Suprapubic skin (tissue), 4 donors: ENCODE data around the gene CAPN11. TPM values are rescaled to one million over a fixed set of nuclear protein-coding genes. Genes with fewer than 3 reads are reported as not detected.
A peak's percentile ranks its signal among the peaks of the same experiment; 100 is the strongest.
"Not testable (repeated sequence)": the region's sequence is repeated elsewhere in the genome, so short reads cannot be mapped to it uniquely, and the experiment has no call there.

Experiments
- DNase-seq, 2 donors: peaks; one replicate each; pipeline ENCODE4 v3.0.0-alpha.2; 2019; ENCODE audit warnings: low spot score in 2 of 2
- H3K27ac ChIP-seq: fragments of 200-600 bp; sonication (generic); one replicate; pipeline ENCODE4 v1.5.1; 2019
- H3K27me3 ChIP-seq: fragments of 200-600 bp; sonication (generic); one replicate; pipeline ENCODE4 v1.5.1; 2019
- H3K36me3 ChIP-seq: fragments of 200-600 bp; sonication (generic); one replicate; pipeline ENCODE4 v1.5.1; 2019
- H3K4me1 ChIP-seq: fragments of 200-600 bp; sonication (generic); one replicate; pipeline ENCODE4 v1.5.1; 2019
- H3K4me3 ChIP-seq: fragments of 200-600 bp; sonication (generic); one replicate; pipeline ENCODE4 v1.5.1; 2019; ENCODE audit warnings: mild to moderate bottlenecking
- H3K9me3 ChIP-seq: fragments of 200-600 bp; sonication (generic); one replicate; pipeline ENCODE4 v1.5.1; 2019
- EP300 ChIP-seq: sonication (generic); formaldehyde crosslinking; IDR thresholded peaks from one replicate; pipeline ENCODE4 v1.6.1; 2017; ENCODE audit warnings: antibody characterized with exemption
- POLR2A ChIP-seq, 2 donors: fragments of 450-650 bp; IDR thresholded peaks; one replicate each; pipeline ENCODE4 v1.6.1; 2017; ENCODE audit warnings: antibody characterized with exemption in 2 of 2, mild to moderate bottlenecking in 2 of 2, moderate library complexity in 2 of 2
- POLR2AphosphoS5 ChIP-seq, 3 donors: sonication (generic); formaldehyde crosslinking; IDR thresholded peaks; one replicate each; pipeline ENCODE4 v1.6.1; 2017; ENCODE audit warnings: antibody characterized with exemption in 3 of 3
- WGBS: methylation state at CpG from one replicate; pipeline ENCODE4 v1.1.5; 2018; 5-methylcytosine and 5-hydroxymethylcytosine counted together
- total RNA-seq, 4 donors: library from RNA; depleted of rRNA; stranded (reverse); fragments of >200 nt; gene quantifications; one replicate each; pipeline ENCODE4 v1.1.0, GENCODE V29; 2016
- TF ChIP-seq, protein P1 (sequence below), 2 donors: fragments of 200-600 bp in 1 of 2; fragments of 450-650 bp in 1 of 2; sonication (generic) in 1 of 2; IDR thresholded peaks; one replicate each; pipeline ENCODE4 v1.5.1; 2016 to 2019; ENCODE audit warnings: antibody characterized with exemption in 2 of 2, mild to moderate bottlenecking in 1 of 2, moderate library complexity in 1 of 2

Gene CAPN11
- total RNA-seq, 4 donors from 2014 or later = 0.45 to 2.5 (median 1.2) TPM

DNA sequence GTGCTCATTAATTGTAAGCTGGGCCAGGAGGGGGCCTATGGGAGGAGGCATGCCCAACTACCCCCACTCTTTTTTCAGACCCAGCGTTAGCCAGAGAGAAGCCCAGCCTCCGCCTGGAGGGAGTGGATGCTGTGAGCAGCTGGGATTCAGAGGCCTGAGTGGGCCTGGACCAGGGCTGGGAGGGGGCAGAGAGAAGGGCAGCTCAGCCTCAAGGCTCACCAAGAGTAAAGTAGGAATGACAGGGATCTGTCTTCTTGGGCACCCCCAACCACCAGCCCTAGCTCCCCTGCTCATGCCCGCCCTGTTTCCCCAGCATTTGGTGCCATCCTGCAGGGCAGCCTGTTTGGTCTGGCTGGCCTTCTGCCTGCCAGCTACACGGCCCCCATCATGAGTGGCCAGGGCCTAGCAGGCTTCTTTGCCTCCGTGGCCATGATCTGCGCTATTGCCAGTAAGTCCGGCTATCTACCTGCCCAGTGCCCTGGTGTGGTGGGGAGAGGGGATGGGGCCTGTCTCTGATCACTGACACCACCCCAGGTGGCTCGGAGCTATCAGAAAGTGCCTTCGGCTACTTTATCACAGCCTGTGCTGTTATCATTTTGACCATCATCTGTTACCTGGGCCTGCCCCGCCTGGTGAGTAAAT, 71.5 kb downstream of the CAPN11 start:
- H3K4me1 ChIP-seq = peaks cover 62% of the 10 kb centered on the region
- no peak overlapping the region for H3K4me3 ChIP-seq
- 90% methylated on average over 2 of the region's 10 CpGs for WGBS
- DNase-seq = no peak
- TF ChIP-seq EP300 (no peak), POLR2AphosphoS5 (IDR thresholded peaks at IDR 0.05) (no peak), POLR2A (IDR thresholded peaks at IDR 0.05) (no peak)
- TF ChIP-seq, protein P1, sequence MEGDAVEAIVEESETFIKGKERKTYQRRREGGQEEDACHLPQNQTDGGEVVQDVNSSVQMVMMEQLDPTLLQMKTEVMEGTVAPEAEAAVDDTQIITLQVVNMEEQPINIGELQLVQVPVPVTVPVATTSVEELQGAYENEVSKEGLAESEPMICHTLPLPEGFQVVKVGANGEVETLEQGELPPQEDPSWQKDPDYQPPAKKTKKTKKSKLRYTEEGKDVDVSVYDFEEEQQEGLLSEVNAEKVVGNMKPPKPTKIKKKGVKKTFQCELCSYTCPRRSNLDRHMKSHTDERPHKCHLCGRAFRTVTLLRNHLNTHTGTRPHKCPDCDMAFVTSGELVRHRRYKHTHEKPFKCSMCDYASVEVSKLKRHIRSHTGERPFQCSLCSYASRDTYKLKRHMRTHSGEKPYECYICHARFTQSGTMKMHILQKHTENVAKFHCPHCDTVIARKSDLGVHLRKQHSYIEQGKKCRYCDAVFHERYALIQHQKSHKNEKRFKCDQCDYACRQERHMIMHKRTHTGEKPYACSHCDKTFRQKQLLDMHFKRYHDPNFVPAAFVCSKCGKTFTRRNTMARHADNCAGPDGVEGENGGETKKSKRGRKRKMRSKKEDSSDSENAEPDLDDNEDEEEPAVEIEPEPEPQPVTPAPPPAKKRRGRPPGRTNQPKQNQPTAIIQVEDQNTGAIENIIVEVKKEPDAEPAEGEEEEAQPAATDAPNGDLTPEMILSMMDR (IDR thresholded peaks at IDR 0.05) = no peak
- no peaks in the 10 kb centered on the region for H3K27me3 ChIP-seq
- H3K27ac ChIP-seq = no peak overlapping the region
- H3K9me3 ChIP-seq = no peaks in the 10 kb centered on the region
- peaks cover 37% of the 10 kb centered on the region for H3K36me3 ChIP-seq

DNA sequence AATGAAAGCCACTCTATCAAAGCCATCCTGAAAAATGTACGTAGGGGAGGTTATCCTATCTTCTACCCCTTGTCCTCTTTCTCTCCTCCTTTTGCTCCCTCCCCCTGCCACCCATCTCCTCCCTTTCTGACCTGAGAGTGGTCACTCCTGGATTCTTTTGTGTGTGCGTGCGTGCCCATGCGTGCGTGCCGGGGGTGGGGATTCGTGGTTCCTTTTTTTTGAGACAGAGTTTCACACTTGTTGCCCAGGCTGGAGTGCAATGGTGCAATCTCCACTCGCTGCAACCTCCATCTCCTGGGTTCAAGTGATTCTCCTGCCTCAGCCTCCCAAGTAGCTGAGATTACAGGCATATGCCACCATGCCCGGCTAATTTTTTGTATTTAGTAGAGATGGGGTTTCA, 72.8 kb downstream of the CAPN11 start:
- not testable (repeated sequence) for DNase-seq, H3K27me3 ChIP-seq, H3K4me3 ChIP-seq, H3K9me3 ChIP-seq, H3K27ac ChIP-seq
- peaks cover 62% of the 10 kb centered on the region for H3K4me1 ChIP-seq
- WGBS = 88% methylated on average over 8 of the region's 9 CpGs
- H3K36me3 ChIP-seq = peaks cover 37% of the 10 kb centered on the region

DNA sequence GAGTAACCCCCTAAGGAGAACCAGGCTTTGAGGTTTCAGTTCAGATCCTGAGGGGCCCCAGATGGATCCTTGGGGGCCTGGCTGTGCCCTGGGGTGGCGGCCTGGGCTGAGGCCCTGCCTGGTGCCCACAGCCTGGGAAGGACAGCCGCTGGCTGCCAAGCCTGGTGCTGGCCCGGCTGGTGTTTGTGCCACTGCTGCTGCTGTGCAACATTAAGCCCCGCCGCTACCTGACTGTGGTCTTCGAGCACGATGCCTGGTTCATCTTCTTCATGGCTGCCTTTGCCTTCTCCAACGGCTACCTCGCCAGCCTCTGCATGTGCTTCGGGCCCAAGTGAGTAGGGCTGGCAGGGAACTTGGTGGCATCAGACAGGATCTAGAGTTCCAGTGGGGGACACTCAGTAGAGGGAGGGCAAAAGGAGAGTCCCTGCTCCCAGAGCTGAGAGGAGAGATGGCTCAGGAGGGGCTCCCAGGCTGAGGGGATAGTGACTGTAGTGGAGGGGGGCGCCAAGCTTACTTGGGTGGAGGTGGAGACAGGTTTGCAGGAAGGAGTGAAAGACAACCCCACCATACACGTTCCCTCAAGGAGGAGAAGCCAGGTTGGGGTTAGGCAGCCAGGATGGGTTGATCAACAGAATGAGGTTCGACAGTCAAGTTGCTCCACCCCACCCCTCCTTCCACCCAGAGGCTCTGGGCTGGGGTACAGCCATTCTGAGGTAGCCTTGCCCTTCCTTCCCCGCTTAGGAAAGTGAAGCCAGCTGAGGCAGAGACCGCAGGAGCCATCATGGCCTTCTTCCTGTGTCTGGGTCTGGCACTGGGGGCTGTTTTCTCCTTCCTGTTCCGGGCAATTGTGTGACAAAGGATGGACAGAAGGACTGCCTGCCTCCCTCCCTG, 74.3 kb downstream of the CAPN11 start:
- 83% methylated on average over 14 of the region's 16 CpGs for WGBS
- Histone ChIP-seq H3K9me3 (no peaks in the 10 kb centered on the region), H3K27me3 (no peaks in the 10 kb centered on the region), H3K4me1 (peaks cover 60% of the 10 kb centered on the region), H3K36me3 (peaks cover 37% of the 10 kb centered on the region), H3K27ac (peak overlapping the region; percentile 61), H3K4me3 (no peak overlapping the region)
- DNase-seq = no peak
- TF ChIP-seq POLR2AphosphoS5 (IDR thresholded peaks at IDR 0.05) (no peak), EP300 (no peak), POLR2A (IDR thresholded peaks at IDR 0.05) (no peak)
- TF ChIP-seq, protein P1 (IDR thresholded peaks at IDR 0.05) = no peak

DNA sequence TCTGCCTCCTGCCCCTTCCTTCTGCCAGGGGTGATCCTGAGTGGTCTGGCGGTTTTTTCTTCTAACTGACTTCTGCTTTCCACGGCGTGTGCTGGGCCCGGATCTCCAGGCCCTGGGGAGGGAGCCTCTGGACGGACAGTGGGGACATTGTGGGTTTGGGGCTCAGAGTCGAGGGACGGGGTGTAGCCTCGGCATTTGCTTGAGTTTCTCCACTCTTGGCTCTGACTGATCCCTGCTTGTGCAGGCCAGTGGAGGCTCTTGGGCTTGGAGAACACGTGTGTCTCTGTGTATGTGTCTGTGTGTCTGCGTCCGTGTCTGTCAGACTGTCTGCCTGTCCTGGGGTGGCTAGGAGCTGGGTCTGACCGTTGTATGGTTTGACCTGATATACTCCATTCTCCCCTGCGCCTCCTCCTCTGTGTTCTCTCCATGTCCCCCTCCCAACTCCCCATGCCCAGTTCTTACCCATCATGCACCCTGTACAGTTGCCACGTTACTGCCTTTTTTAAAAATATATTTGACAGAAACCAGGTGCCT, 75.0 kb downstream of the CAPN11 start:
- H3K27me3 ChIP-seq = no peaks in the 10 kb centered on the region
- peak overlapping the region; percentile 61 for H3K27ac ChIP-seq
- H3K9me3 ChIP-seq = no peaks in the 10 kb centered on the region
- H3K36me3 ChIP-seq = peaks cover 37% of the 10 kb centered on the region
- H3K4me1 ChIP-seq = peaks cover 58% of the 10 kb centered on the region
- H3K4me3 ChIP-seq = no peak overlapping the region
- TF ChIP-seq, protein P1 (IDR thresholded peaks at IDR 0.05) = no peak
- TF ChIP-seq POLR2AphosphoS5 (IDR thresholded peaks at IDR 0.05) (no peak), EP300 (no peak), POLR2A (IDR thresholded peaks at IDR 0.05) (no peak)
- 68% methylated on average over 14 of the region's 14 CpGs for WGBS
- DNase-seq = no peak

Other genes starting within 250 kb of the CAPN11 start
- gene MRPL14, start 31.4 kb upstream of the CAPN11 start, total RNA-seq = 10 to 100 TPM; 25.1 to 49.8 (median 44.0) TPM
- gene TMEM63B, start 31.3 kb upstream of the CAPN11 start, total RNA-seq = 10 to 100 TPM; 71.5 to 89.0 (median 84.5) TPM
- gene MYMX, start 58.1 kb downstream of the CAPN11 start, total RNA-seq = not detected
- gene SLC29A1, start 64.8 kb downstream of the CAPN11 start, total RNA-seq = 100 to 1,000 TPM in 1 of 4 donors, 10 to 100 TPM in 3; 61.7 to 133 (median 75.3) TPM
- gene HSP90AB1, start 88.3 kb downstream of the CAPN11 start, total RNA-seq = 100 to 1,000 TPM; 450 to 830 (median 678) TPM
- gene SLC35B2, start 98.7 kb downstream of the CAPN11 start, total RNA-seq = 10 to 100 TPM; 26.2 to 38.5 (median 30.9) TPM
- 10 to 100 TPM; 12.9 to 25.0 (median 16.1) TPM for gene NFKBIE, start 106.7 kb downstream of the CAPN11 start, total RNA-seq
- under 1 TPM in 2 of 4 donors, not detected in 2; 0.10 to 0.15 TPM for gene TMEM151B, start 111.6 kb downstream of the CAPN11 start, total RNA-seq
- gene AARS2, start 154.5 kb downstream of the CAPN11 start, total RNA-seq = 10 to 100 TPM; 13.9 to 17.7 (median 16.4) TPM
- not detected for gene SPATS1, start 183.8 kb downstream of the CAPN11 start, total RNA-seq
- gene CDC5L, start 228.9 kb downstream of the CAPN11 start, total RNA-seq = 10 to 100 TPM; 12.3 to 16.6 (median 15.4) TPM